GM12878 (cell line): Measurements from ENCODE around the gene MMADHC. TPM values are rescaled to one million over a fixed set of nuclear protein-coding genes. Genes with fewer than 3 reads are reported as not detected.

Experiments
- BACH1 ChIP-seq: fragments of 450-650 bp; IDR thresholded peaks from 2 replicates; pipeline ENCODE4 v1.6.1; 2017; ENCODE audit warnings: mild to moderate bottlenecking, borderline replicate concordance
- BCL11A ChIP-seq: IDR thresholded peaks from 2 replicates; pipeline ENCODE4 v1.6.1; 2011; ENCODE audit warnings: low read depth, low read length
- CHD1 ChIP-seq: IDR thresholded peaks from 2 replicates; pipeline ENCODE4 v1.6.1; 2012; ENCODE audit warnings: low read depth, low read length, improper control_type of control experiment
- CREM ChIP-seq: IDR thresholded peaks from 2 replicates; pipeline ENCODE4 v1.6.1; 2014; ENCODE audit warnings: antibody characterized with exemption, low read depth
- FOXK2 ChIP-seq: fragments of 450-650 bp; IDR thresholded peaks from 2 replicates; pipeline ENCODE4 v1.6.1; 2017; ENCODE audit warnings: mild to moderate bottlenecking, moderate library complexity
- HDAC2 ChIP-seq: fragments of 200-600 bp; sonication (generic); IDR thresholded peaks from 2 replicates; pipeline ENCODE4 v1.6.1; 2017
- KLF5 ChIP-seq: fragments of 450-650 bp; IDR thresholded peaks from 2 replicates; pipeline ENCODE4 v1.6.1; 2014; ENCODE audit warnings: mild to moderate bottlenecking; ENCODE audit not compliant: partially characterized antibody
- NFIC ChIP-seq: IDR thresholded peaks from 2 replicates; pipeline ENCODE4 v1.6.1; 2012; ENCODE audit warnings: low read depth, mild to moderate bottlenecking, inconsistent platforms, low read length, moderate library complexity
- NR2C1 ChIP-seq: fragments of 450-650 bp; IDR thresholded peaks from 2 replicates; pipeline ENCODE4 v1.6.1; 2017; ENCODE audit warnings: antibody characterized with exemption, mild to moderate bottlenecking, moderate library complexity
- PAX5 ChIP-seq: IDR thresholded peaks from 2 replicates; pipeline ENCODE4 v1.6.1; 2011; ENCODE audit warnings: low read depth, low read length, borderline replicate concordance
- PAX8 ChIP-seq: fragments of 450-650 bp; IDR thresholded peaks from 2 replicates; pipeline ENCODE4 v1.6.1; 2017; ENCODE audit warnings: mild to moderate bottlenecking, moderate library complexity
- POLR2AphosphoS2 ChIP-seq: IDR thresholded peaks from 2 replicates; pipeline ENCODE4 v1.6.1; 2011; ENCODE audit warnings: low read depth, mild to moderate bottlenecking, low read length, improper control_type of control experiment, moderate library complexity
- POLR2AphosphoS5 ChIP-seq: IDR thresholded peaks from 2 replicates; pipeline ENCODE4 v1.6.1; 2011; ENCODE audit warnings: mild to moderate bottlenecking, low read length, inconsistent platforms
- RBBP5 ChIP-seq: fragments of 200-600 bp; sonication (generic); conservative IDR thresholded peaks from 2 replicates; pipeline ENCODE4 v1.6.1; 2016
- SIX5 ChIP-seq: IDR thresholded peaks from 2 replicates; pipeline ENCODE4 v1.6.1; 2011; ENCODE audit warnings: mild to moderate bottlenecking, low read depth, low read length, moderate library complexity; ENCODE audit not compliant: severe bottlenecking
- SRF ChIP-seq, 2 experiments: IDR thresholded peaks; 2 replicates each; pipeline ENCODE4 v1.6.1; 2011; ENCODE audit warnings: low read depth in 2 of 2, low read length in 2 of 2, mild to moderate bottlenecking in 1 of 2, moderate library complexity in 1 of 2
- SUPT20H ChIP-seq: IDR thresholded peaks from 2 replicates; pipeline ENCODE4 v1.6.1; 2011; ENCODE audit warnings: low read depth, mild to moderate bottlenecking, low read length, moderate library complexity, borderline replicate concordance; ENCODE audit not compliant: control insufficient read depth
- TAF1 ChIP-seq: IDR thresholded peaks from 2 replicates; pipeline ENCODE4 v1.6.1; 2011; ENCODE audit warnings: mild to moderate bottlenecking, low read depth, low read length, borderline replicate concordance
- polyA plus RNA-seq, 11 experiments: library from polyadenylated mRNA; depleted of rRNA in 4 of 11; unstranded in 6 of 11; stranded (reverse) in 5 of 11; fragments of >200 nt; fragmentation: Nextera tagmentation in 4 of 11; fragmentation: Illumina TruSeq in 1 of 11; extraction: Ambion mirVana in 4 of 11; extraction: Trizol in 1 of 11; gene quantifications; 1 replicate in 1 of 11; 2 replicates in 10 of 11; pipeline versions ENCODE4 v1.2.1 to v1.2.3, GENCODE V29; 2011 to 2016; ENCODE audit warnings: inconsistent platforms in 2 of 11, missing spikeins in 2 of 11, low read depth in 1 of 11
- total RNA-seq, 4 experiments: library from RNA; depleted of rRNA in 3 of 4; stranded (reverse); fragments of >200 nt in 3 of 4; fragmentation: Illumina TruSeq in 1 of 4; extraction: Trizol in 1 of 4; gene quantifications; 2 replicates each; pipeline versions ENCODE4 v1.2.1 to v1.2.3, GENCODE V29; 2013 to 2021
- TF ChIP-seq, protein P1 (sequence below): fragments of 450-650 bp; formaldehyde crosslinking; IDR thresholded peaks from 2 replicates; pipeline ENCODE4 v1.5.0; 2022; ENCODE audit warnings: mild to moderate bottlenecking, missing genetic modification characterization
- TF ChIP-seq, protein P2 (sequence below): IDR thresholded peaks from 2 replicates; pipeline ENCODE4 v1.6.1; 2011; ENCODE audit warnings: low read depth, low read length, improper control_type of control experiment, borderline replicate concordance
- TF ChIP-seq, protein P3 (sequence below): IDR thresholded peaks from 2 replicates; pipeline ENCODE4 v1.6.1; 2011; ENCODE audit warnings: borderline replicate concordance, low read depth, mild to moderate bottlenecking, moderate library complexity, low read length; ENCODE audit not compliant: insufficient read depth, poor library complexity, severe bottlenecking
- TF ChIP-seq, protein P4 (sequence below): fragments of 150-350 bp; IDR thresholded peaks from 2 replicates; pipeline ENCODE4 v1.6.1; 2016; ENCODE audit warnings: low read depth, low read length

MMADHC gene
- total and polyA plus RNA-seq, 10 of the 15 experiments (the other 5 are each of a cell fraction or from before 2014, with no cell fraction given) = 93.6 to 415 (median 147) TPM

DNA sequence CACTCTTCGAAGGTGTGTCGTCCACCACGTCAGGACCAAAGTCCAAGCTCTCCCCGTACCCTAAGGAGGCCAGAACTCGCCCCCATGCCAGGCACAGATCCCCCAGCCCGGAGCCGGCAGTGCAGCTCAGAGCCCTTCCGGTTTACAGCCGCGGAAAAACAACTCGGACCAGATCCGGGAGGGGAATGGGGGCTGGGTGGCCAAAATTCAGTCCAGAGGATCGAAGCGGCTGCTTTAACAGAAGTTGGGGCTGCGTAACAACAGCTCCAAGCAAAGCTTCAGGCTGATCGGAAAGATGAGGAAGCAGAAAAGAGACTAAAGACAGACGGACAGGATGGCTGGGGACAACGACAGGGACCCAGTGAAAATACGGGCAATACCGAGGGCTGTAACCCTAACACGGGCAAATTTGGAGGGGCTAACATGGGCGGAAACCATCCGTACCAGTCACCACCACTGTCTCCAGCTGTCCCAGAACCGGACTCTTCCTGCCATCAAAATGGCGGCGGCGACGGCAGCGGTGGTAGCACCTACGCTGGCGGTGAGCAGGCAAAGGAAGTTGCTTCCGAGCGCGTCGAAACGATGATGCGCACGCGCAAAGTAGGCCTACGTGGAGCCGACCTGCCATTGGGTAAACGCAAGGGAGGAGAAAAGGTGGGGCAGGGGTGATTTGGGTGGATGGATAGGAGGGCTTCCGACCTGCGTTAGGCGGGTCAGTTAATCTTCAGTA, at the start of gene MMADHC (continued):
- TF ChIP-seq, protein P1, sequence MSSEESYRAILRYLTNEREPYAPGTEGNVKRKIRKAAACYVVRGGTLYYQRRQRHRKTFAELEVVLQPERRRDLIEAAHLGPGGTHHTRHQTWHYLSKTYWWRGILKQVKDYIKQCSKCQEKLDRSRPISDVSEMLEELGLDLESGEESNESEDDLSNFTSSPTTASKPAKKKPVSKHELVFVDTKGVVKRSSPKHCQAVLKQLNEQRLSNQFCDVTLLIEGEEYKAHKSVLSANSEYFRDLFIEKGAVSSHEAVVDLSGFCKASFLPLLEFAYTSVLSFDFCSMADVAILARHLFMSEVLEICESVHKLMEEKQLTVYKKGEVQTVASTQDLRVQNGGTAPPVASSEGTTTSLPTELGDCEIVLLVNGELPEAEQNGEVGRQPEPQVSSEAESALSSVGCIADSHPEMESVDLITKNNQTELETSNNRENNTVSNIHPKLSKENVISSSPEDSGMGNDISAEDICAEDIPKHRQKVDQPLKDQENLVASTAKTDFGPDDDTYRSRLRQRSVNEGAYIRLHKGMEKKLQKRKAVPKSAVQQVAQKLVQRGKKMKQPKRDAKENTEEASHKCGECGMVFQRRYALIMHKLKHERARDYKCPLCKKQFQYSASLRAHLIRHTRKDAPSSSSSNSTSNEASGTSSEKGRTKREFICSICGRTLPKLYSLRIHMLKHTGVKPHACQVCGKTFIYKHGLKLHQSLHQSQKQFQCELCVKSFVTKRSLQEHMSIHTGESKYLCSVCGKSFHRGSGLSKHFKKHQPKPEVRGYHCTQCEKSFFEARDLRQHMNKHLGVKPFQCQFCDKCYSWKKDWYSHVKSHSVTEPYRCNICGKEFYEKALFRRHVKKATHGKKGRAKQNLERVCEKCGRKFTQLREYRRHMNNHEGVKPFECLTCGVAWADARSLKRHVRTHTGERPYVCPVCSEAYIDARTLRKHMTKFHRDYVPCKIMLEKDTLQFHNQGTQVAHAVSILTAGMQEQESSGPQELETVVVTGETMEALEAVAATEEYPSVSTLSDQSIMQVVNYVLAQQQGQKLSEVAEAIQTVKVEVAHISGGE (CRISPR knock-in tag) = no peak
- TF ChIP-seq TAF1 (peak; percentile 96), POLR2AphosphoS2 (peak; percentile 88), HDAC2 (no peak), PAX8 (0 out of 2 replicates have a peak, but pooled peaks have one; percentile 23), CHD1 (peak; percentile 3; the same call in 1 of the 2 replicates), SRF (IDR thresholded peaks at IDR 0.05; ENCODE audit: low read depth in 2 of 2, low read length in 2 of 2) (peak; percentile 62 to 94; a peak in 3 of 4 replicates), NR2C1 (peak; percentile 52; the same call in 1 of the 2 replicates), BACH1 (peak; percentile 51; the same call in 1 of the 2 replicates), SIX5 (peak; percentile 33), SUPT20H (no peak), FOXK2 (no peak), CREM (peak; percentile 78; the same call in 1 of the 2 replicates), PAX5 (no peak), KLF5 (no peak), POLR2AphosphoS5 (peak; percentile 99), RBBP5 (no peak), BCL11A (0 out of 2 replicates have a peak, but pooled peaks have one; percentile 1), NFIC (no peak)
- TF ChIP-seq, protein P2, sequence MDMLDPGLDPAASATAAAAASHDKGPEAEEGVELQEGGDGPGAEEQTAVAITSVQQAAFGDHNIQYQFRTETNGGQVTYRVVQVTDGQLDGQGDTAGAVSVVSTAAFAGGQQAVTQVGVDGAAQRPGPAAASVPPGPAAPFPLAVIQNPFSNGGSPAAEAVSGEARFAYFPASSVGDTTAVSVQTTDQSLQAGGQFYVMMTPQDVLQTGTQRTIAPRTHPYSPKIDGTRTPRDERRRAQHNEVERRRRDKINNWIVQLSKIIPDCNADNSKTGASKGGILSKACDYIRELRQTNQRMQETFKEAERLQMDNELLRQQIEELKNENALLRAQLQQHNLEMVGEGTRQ = no peak
- TF ChIP-seq, protein P3, sequence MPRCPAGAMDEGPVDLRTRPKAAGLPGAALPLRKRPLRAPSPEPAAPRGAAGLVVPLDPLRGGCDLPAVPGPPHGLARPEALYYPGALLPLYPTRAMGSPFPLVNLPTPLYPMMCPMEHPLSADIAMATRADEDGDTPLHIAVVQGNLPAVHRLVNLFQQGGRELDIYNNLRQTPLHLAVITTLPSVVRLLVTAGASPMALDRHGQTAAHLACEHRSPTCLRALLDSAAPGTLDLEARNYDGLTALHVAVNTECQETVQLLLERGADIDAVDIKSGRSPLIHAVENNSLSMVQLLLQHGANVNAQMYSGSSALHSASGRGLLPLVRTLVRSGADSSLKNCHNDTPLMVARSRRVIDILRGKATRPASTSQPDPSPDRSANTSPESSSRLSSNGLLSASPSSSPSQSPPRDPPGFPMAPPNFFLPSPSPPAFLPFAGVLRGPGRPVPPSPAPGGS = no peak
- TF ChIP-seq, protein P4, sequence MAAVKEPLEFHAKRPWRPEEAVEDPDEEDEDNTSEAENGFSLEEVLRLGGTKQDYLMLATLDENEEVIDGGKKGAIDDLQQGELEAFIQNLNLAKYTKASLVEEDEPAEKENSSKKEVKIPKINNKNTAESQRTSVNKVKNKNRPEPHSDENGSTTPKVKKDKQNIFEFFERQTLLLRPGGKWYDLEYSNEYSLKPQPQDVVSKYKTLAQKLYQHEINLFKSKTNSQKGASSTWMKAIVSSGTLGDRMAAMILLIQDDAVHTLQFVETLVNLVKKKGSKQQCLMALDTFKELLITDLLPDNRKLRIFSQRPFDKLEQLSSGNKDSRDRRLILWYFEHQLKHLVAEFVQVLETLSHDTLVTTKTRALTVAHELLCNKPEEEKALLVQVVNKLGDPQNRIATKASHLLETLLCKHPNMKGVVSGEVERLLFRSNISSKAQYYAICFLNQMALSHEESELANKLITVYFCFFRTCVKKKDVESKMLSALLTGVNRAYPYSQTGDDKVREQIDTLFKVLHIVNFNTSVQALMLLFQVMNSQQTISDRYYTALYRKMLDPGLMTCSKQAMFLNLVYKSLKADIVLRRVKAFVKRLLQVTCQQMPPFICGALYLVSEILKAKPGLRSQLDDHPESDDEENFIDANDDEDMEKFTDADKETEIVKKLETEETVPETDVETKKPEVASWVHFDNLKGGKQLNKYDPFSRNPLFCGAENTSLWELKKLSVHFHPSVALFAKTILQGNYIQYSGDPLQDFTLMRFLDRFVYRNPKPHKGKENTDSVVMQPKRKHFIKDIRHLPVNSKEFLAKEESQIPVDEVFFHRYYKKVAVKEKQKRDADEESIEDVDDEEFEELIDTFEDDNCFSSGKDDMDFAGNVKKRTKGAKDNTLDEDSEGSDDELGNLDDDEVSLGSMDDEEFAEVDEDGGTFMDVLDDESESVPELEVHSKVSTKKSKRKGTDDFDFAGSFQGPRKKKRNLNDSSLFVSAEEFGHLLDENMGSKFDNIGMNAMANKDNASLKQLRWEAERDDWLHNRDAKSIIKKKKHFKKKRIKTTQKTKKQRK = no peak
